Middle frontal gyrus (tissue), 1 donor: ENCODE results near the gene INAFM1.
A peak's percentile ranks its signal among the peaks of the same experiment; 100 is the strongest.

Source experiments
- DNase-seq: peaks from one replicate; pipeline ENCODE4 v3.0.0-alpha.2; 2015; ENCODE audit warnings: low spot score; ENCODE audit errors: extremely low spot score

Gene INAFM1

DNA sequence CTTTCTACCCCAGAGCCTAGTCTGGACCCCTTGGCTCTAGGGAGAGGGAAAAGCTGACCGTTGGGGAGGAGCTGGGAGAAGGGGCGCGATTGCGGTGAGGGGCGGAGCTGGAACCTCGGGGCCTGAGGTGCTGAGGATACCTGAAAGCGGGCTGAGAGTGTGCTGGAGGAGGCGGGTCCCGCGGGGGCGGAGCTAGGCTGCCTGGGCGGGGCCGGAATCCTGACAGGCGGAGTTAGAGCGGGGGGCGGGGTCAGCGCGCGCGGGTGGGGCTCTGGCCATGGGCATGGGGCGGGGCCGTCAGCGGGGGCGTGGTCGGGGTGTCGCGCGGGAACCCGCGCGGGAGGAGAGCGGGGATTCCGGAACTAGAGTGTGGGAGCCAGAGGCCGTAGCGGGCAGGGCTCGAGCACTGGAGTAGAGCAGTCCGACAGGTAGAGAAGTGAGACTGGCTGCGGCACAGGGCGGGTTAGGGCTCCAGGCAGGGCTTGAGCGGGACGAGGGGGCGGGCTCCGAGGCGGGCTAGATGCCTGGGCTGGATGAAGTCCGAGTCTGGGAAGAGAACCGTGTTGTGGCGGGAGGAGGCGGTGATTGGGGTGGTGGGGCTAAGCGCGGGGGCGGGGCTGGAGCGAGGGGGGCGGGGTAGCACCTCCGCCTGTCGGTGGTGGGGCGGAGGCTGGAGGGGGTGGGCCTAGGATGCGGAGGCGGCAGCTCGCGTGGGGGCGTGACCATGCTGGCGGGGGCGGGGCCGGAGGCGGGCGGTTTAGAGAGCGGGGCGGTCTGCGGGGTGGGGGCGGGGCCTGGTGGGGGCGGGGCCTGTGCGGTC is at the start of gene INAFM1:
Gene INAFM1, plus strand, starts transcription at position 815 of the 820 bp plus-strand sequence. CDS start 35 bp downstream, outside the sequence.
- DNase-seq: peak; percentile 78

DNA sequence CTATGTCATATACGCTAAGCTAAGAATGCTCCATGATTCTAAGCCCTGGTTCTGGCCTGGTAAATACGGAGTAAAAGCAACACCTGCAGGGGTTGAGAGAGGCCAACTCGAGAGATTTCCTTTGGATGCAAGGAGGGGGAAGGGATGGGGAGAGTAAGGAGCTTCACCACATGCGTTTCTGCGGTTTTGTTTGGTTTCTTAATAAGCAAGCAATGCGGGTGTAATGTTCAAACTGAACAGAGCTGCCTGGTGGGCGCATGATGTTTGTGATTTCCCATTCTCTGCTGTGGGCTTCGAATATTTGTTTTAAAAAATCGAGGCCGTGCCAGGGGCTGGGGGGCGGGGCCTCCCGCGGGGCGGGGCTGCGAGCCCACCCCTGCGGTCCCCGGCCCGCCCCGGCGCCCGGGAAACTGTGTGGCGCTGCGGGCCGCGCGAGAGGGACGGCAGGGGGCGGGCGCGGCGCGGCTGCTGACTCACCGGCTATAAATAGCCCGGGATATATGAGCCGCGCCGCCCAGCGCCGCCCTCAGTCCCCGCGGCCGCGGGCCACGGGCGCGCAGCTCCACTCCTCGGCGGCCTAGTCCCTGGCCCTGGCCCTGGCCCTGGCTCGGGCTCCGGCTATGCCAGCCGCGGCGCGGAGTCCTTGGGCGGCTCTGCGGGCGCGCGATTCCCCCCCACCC is 48.8 kb upstream of the INAFM1 start:
- DNase-seq: peak; percentile 89

- DNase-seq: no peak
Measured at GRCh38 chr19:47226426-47227351, 48.0 kb upstream of the INAFM1 start.

DNA sequence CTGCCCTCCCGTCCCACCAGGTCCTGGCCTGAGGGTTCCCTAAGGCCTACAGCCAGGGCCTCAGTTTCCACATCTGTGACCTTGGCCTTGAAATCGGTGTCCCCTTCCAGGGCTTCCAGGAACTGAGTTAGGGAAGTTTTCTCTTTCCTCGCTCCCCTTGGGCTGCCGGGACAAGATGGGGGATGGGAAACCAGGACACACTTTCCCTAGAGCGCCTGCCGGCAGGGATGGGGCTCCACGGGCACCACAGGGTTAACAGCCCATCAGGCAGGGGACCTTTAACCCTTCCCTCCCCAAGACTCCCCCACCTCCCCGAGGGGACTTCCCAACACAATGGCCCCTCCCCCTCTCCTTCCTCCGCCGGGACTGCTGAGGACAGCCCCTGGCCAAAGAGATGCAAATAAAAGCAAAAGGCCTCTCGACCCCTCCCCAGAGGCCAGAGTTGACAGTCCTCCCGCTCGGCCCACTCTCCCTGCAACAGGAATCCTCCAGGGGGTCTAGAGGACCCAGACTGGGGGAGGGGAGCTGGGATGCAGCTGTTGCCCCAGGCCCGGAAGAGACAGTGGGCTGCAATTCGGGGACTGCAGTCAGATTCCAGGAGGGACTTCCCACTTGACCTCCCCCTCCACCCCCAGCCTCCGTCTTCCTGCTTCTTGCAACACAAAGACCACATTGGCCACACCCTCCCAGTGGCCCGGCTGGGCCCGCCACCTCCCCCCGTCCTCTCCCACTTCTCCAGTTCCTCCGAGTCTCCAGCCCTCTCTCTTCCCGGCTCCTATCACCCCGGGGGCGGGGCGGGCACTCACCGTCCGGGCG is 47.1 kb upstream of the INAFM1 start:
- no peak for DNase-seq

DNA sequence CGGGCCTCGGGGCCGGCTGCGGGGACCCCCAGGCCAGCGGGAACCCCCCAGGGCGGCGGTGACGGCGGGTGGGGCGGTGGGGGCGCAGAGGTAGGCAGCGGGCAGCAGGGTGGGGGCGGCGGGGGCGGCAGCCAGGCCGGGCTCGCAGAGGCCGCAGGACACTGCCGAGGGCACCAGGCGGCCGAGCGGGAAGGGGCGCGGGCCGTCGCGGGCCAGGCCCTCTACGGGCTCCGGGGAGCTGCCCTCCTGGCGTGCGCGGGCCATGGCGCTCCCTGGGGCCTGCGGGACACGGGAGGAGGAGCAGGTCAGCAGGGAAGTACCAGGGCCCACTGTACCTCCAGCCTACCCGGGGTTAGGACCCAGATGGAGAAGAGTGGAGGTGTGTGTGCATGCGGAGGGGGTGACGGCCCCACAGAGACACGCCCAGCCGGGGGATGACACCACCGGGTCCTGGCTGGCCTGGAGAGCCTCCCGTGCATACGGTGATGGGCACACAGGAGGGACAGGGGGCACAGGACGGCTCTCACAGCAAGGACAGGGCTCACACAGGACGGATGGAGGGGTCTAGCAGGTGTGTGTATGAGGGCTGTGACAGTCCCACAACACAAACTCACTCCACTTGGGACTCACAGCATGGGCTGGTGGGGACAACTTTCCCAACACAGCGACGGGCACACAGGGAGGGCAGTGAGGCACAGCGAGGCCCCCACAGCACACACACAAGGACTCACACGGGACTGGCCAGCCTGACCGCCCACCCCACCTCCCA is 46.3 kb upstream of the INAFM1 start:
- no peak for DNase-seq

GRCh38 chr19:47228937-47229675 is 45.6 kb upstream of the INAFM1 start:
- no peak for DNase-seq

- DNase-seq: no peak
Measured at GRCh38 chr19:47229676-47230053, 45.0 kb upstream of the INAFM1 start.

DNA sequence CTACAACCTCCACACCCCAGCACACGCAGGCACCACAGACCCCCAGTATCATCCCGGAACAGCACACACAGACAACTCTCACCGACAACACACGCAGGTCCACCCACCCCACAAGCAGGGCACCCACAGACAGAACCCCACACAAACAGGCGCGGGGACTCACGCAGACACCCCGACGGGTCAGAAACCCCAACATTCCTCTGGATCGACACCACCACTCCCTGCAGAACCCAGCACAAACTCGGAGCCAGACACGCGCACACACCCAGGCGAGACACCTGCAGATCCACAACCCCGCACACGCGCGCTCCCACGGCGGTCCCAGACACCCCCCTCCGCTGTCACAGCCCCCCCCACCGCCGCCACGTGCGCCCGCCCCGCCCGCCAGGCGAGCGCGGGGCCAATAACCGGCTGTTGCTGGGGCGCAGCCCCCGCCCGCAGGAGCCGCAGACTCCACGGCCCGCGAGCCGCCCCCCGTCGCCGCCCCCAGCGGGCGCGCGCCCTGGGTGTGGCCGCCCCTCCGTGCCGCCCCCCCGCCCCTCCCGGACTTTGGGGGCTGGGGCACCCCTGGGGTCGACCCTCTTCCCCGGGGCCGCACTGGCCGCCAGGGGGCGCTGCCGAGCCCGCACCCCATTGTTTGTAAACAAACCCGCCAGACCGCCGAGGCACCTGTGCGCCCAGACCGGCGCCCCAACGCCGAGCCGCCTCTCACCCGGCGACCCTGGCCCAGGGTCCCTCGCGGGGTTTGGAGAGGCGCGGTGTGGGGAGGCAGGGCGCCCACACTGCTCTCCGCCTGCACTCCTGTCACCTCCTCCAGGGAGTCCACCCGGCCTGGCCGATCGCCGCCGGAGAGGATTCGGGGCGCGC is 44.4 kb upstream of the INAFM1 start:
- DNase-seq: no peak

DNA sequence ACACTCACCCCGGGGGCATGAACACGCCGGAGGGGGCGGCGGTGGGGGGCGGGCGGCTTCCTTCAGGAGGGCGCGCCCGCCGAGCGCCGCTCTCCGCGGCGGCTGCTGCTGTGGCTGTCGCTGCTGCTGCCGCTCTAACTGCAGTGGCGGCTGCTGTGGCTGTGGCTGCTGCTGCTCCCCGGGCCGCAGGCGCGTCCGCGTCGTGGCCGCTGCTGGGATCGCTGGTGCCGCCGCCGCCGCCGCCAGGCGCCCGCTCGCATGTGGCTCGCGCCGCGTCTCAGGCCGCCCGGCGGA is 43.8 kb upstream of the INAFM1 start, which contains the start of gene BBC3:
Gene BBC3, minus strand, starts transcription at position 279 of the 294 bp plus-strand sequence. CDS start 2,768 bp downstream, outside the sequence.
- no peak for DNase-seq

DNA sequence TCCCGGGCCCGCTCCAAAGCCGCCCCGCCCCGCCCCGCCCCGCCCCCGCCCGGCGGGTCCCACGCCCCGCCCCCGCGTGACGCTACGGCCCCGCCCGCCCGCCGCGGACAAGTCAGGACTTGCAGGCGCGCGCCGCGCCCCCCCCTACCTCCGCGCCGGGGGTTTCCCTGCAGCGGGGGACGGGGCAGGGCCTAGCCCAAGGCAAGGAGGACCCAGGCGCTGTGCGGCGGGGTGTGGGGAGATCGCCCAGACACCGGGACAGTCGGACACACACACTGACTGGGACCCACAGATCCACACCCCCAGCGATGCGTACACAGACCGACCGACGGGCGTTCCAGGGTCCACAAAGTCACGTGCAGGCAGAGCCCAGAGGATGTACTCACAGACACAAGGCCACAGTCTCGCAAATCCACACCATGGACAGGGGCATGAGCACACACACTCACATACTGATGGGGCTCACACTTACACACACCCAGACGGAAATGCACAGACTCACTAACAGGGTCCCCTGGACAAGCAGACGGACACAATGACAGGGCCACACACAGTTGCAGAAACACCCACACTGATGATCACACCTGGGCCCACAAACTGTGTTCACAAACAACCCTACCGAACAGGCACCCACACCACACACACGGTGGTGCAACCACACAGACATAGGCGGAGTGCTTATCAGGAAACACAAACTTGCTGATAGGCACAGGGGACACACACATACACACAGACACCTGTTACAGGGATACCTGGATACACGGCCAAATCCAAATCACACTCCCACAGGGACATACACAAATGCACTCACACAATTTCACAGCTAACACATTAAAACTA is 43.2 kb upstream of the INAFM1 start:
- DNase-seq: no peak

DNA sequence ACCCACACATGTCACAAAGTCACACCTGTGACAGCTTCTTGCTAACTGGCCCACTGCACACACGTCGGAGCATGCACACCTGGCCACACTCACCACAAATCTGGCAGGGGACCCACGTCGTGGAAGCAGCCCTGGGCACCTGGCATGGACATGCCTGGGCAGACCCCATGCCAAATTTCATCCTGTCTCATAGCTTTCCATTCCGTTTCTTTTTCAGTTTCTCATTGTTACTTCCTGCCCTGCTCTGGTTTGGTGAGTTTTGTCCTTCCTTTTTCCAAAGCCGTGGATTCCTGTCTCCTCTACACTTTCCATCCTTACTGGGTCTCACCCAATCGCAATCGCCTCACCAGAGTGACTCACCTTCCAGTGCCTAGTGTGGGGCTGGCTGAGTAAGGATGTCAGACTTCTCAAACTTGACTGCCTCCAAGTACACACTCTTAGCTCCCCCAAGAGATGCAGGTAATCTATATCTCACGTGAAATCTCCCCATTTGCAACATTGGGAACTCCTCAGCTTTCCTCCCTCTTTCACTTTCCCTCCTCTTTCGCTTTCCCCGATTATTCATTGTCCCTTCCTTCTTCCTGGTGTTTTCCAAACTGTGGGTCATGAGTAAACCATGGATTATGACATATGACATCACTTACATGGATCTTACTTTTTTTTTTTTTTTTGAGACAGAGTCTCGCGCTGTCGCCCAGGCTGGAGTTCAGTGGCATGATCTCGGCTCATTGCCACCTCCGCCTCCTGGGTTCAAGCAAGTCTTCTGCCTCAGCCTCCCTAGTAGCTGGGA is 42.1 kb upstream of the INAFM1 start:
- no peak for DNase-seq

- no peak for DNase-seq
Measured at GRCh38 chr19:47236072-47236675, 38.5 kb upstream of the INAFM1 start.

GRCh38 chr19:47239152-47239551 is 35.5 kb upstream of the INAFM1 start:
- DNase-seq: no peak

DNA sequence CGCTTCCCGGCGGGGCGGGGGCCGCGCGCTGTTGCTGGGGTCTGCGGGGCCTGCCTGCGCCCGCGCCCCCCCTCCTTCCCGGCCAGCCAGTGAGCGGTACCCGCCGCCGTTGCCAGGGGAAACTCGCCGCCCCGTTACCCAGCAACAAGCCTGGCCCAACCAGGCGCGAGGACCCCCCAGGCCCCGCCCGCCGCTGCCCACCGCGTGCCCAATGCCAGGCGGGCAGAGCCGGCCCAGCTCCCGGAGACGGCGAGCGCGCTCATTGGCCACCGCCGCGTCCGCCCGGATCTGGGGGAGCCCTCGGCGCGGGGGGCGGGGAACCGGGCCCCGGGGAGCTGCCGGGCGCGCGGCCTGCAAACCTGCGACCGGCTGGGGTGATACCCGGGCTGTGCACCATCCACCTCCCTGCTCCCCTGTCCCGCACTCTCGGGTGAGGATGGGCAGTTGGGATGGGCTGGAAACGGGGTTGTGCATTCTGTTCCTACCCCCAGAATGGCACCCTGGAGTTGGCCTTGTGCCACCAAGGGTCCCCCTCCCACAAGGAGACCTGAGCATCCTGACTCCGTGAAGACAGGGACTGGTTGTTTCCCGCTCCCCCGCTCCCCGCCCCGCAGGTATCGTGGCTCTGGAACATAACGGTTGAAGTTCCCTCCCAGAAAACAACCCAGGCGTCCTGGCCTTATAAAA is 34.9 kb upstream of the INAFM1 start:
- peak; percentile 87 for DNase-seq

DNA sequence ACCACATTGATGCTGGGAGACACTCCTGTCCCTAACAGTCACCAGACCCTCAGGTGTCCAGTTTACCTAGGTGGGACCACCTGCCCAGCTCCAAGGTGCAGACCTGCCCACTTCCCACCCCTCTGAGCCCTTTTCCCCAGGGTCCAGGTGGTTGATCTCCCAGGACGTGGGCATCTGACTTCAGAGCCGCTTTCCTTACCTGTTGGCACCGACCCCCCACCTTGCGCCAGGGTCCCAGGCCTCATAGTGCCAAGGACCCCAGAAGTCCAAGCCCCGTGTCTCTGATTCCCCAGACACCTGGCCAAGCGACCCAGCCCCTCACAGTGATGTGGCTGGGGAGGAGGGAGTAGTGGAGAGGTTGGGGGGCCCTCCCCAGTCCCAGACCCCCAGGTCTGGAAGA is 34.1 kb upstream of the INAFM1 start:
- no peak for DNase-seq
